CD4-positive, alpha-beta T cell treated with Interleukin-6 at 100 ng/mL for 8 hours (primary cell): ENCODE data around the gene IL20RB.
"Not testable (repeated sequence)": the region's sequence is repeated elsewhere in the genome, so short reads cannot be mapped to it uniquely, and the experiment has no call there.

Experiments used
- DNase-seq: peaks from one replicate; pipeline ENCODE4 v3.0.0-alpha.2; 2020; ENCODE audit warnings: mixed read lengths, low spot score

The IL20RB gene

DNA sequence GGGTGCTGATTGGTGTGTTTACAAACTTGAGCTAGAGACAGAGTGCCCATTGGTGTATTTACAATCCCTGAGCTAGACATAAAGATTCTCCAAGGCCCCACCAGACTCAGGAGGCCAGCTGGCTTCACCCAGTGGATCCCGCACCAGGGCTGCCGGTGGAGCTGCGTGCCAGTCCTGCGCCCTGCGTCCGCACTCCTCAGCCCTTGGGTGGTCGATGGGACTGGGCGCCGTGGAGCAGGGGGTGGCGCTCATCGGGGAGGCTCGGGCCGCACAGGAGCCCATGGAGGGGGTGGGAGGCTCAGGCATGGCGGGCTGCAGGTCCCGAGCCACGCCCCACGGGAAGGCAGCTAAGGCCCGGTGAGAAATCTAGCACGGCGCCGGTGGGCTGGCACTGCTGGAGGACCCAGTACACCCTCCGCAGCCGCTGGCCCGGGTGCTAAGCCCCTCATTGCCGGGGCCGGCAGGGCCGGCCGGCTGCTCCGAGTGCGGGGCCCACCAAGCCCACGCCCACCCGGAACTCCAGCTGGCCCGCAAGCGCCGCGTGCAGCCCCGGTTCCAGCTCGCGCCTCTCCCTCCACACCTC lies 29.7 kb downstream of the IL20RB start:
- not testable (repeated sequence) for DNase-seq

DNA sequence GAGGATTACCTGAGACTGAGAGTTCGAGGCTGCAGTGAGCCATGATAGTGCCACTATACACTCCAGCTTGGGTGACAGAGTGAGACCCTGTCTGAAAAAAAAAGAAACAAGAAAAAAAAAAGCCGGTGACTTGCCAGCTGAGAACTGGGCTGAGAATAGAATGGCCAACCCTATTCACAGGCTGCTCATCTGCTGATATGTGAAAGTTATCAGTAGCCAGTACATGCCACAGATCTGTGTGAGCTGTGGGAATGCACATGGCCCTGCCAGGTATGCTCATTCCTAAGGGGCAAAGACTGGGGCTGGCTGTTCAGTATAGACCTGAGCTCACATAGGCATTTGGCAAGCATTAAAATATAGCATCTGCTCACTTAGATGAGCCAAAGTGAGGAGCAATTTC lies 30.9 kb downstream of the IL20RB start:
- no peak for DNase-seq

DNA sequence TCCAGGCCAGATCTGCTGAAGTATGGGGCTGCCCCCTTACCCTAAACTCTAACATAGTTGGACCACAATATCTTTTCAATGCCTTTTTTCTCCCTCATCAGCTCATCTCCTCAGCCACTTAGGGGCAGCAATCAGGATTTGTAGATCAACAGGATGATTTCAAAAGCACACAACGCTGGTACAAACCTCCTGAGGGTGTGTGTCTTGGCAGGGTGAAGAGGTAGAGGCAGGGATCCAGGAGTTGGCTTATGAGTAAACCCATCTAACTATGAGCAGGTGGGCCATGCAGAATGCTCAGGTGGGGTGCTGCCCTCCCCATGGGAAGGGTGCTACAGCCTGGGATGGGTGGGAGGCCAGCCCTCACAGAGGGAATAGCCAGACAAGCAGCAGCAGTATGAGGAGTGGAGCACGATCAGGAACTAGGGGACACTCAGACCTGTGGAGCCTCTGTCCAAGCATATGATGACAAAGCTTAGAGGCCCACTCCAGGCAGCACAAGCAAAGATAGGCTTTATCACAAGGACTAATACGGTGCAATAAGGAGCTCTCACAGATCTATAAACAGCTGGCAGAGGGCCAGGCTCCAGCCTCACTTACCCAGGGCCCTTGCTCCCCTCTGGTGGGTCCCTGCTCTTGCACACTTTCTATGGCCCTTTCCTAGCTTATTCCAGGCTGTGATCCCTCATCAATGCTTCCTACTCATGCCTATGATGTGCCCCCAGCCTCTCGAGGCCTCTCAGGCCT lies 32.2 kb downstream of the IL20RB start:
- DNase-seq: no peak

DNA sequence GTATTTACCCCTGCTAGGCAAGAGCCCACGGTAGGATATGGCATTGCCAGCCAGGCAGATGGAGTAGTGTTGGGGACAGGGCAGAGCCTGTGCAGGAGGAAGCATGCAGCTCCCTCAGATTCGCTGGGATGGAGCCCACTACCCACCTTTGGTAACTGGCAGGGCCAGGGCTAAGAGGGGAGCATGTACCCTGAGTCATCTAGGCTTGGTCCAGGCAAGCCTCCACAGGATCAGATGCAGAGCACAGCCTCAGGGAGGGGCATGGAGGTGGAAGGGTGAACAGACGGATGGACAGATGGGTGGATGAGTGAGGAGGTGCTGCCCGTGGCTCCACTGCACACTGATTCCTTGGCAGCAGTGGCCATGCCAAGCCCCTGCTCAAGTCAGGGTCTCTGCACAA lies 33.0 kb downstream of the IL20RB start:
- DNase-seq: no peak

DNA sequence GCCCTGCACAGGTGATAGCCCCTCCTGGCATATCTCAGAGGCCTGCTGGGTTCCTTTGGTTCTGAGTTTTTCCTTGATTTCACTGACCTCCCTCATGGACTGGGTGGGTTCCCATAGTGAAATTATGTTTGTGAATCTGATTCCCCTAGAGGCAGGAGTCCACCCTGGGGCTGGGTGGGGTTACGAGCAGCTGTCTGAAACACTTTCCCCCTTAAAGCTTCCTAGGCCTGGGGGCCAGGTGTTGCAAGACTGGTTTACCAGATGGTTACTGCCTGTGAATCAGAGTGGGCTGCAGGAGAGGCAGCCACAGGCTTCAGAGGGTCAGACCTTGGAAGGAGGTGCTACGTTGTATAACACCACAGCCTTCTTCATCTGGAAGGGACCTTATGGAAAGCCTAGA lies 34.3 kb downstream of the IL20RB start:
- no peak for DNase-seq

DNA sequence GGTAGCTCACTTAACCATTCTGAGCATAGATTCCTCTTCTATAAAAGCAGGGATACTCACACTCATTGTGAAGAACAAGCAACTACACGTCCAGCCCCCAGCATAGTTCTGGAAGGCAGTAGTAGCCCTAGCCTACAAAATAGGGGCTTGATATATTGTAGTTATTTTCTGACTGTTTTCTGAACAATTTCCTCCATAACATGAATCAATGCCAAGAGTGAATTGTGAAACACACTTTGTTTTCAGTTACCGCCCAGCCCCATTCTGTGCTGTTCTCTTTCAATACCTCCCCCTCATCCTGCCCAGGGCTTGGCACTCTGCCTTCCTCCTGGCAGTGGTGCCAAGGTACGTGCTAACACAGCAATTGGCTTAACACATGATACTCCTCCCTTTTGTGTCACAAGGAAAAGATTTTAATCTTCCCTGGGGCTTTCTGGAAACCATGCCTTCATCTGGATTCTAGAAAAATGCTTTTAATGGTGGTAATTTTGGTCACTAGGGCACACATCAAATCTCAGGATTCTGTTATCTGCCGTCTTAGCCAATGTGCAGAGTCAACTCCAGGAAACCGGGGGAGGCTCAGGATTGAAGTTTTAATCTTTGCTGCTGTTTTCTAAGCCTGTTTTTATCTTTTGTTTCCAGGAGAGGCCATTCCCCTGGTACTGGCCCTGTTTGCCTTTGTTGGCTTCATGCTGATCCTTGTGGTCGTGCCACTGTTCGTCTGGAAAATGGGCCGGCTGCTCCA lies 37.2 kb downstream of the IL20RB start:
- no peak for DNase-seq

DNA sequence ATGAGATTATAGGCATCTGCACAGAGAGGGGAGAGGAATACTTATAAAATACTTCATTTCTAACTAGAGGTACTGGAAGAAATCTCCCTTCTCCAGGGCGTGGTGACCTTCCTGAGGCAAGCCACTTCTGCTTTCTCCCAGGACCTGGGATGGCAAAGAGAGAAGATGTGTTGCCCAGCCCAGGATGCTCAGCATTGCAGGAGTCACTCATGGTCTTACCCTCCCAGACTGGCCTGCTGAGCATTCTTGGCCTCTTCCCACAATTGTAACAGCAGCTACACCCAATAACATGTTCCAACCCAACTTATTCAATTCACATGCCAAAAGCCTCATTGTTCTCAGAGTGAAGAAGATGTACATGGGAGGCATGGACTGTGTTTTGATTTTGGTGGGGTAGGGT lies 37.9 kb downstream of the IL20RB start:
- no peak for DNase-seq

DNA sequence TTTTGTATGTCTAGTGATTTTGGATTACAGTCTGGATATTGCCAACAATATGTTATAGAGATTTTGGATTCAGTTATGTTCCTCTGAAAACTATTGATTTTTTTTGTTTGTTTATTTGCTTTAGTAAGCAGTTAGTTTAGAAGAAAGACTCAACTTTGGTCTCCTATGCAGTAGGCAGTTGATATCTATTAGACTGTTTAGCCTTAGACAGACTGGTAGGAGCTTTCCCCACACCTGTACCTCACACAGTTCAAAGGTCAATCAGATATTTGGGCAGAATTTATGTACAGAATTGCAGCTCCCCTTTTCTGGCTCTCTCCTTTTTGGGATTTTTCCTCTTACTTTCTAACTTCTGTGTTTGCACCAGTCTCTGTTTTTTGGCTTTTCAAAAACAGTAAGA lies 42.3 kb downstream of the IL20RB start:
- DNase-seq: no peak

DNA sequence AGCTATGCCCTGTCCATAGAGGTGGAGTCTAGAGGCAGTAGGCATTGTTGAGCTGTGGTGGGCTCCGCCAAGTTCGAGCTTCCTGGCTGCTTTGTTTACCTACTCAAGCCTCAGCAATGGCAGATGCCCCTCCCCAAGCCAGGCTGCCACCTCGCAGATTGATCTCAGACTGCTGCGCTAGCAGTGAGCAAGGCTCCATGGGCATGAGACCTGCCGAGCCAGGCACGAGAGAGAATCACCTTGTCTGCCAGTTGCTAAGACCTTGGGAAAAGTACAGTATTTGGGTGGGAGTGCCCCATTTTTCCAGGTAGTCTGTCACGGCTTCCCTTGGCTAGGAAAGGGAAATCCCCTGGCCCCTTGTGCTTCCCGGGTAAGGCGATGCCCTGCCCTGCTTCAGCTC lies 49.6 kb downstream of the IL20RB start:
- DNase-seq: not testable (repeated sequence)

DNA sequence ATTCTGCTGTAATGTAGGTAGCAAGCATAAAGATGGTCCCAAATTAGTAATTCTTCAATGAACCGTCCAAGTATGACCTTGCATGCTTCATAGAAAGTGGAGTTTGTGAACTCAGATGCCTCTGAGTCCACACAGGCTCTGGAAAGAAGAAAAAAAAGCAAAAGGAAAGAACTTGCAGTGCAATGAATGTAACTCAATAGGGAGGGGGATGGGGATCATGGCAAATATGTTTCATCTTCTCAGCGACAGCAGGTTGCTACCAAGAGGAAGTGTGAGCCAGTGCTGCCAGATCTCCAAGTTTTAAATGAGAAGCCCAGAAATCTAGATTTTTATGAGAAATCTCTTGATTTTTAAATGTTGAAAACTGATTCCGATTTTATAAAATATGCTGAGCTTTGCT lies 50.3 kb downstream of the IL20RB start:
- DNase-seq: no peak

DNA sequence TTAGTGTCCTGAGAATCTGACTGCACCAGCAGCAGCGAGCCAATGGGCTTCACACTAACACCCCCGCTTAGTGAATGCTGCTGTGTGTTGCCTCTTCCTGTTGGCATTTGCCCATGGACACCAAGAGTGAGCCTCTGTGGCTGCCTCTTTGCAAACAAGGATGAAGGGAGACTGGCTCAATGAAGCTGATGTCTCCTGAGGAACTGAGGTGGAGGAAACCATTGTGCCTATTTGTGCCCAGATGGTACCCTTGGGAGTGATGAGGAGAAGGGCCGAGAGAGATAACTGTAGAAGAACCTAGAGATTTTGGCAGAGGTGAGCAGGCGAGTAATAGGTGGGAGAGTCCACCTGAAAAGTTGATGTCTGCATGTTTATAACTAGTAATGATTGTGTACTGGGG lies 51.2 kb downstream of the IL20RB start:
- DNase-seq: no peak

DNA sequence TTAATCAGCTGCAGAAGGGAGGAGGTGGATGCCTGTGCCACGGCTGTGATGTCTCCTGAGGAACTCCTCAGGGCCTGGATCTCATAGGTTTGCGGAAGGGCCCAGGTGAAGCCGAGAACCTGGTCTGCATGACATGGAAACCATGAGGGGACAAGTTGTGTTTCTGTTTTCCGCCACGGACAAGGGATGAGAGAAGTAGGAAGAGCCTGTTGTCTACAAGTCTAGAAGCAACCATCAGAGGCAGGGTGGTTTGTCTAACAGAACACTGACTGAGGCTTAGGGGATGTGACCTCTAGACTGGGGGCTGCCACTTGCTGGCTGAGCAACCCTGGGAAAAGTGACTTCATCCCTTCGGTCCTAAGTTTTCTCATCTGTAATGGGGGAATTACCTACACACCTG lies 52.4 kb downstream of the IL20RB start:
- DNase-seq: no peak

DNA sequence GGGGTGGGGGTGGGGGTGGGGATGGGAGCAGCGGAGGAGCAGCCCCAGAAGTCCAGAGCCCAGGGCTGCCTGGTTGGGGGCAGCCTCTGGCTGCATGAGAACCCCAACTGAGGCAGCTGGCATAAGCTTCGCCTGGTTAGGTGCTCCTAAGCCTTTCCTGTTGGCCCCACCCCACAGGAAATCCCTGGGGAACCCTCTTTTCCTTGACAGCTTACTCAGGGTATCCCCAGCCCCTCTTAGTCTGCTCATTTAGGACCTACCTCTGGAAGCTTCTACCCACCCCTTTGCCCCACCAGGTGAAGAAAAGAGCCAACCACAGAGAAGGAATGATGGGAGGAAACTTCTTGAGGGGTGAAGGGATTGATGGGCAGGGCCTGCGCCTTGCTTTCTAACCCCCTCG lies 53.4 kb downstream of the IL20RB start:
- DNase-seq: no peak

DNA sequence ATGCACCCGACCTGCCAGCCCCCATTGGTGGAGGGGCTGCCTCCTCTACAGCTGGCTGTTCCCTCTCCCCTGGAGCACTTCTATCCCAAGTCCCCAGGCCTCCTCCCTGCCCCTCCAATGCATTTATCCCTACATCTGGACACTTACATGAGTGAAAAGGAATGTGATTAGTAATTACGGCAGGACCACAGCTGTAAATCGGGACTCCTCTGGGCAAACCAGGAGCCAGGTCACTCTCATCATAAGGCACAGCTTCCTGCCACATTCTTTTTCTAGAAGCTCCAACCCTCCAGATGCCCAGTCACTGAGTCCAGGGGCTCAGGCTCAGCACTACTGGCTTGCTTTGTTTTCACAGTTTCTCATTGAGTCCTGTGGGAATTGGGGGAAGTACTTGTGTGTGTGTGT lies 54.3 kb downstream of the IL20RB start:
- no peak for DNase-seq

DNA sequence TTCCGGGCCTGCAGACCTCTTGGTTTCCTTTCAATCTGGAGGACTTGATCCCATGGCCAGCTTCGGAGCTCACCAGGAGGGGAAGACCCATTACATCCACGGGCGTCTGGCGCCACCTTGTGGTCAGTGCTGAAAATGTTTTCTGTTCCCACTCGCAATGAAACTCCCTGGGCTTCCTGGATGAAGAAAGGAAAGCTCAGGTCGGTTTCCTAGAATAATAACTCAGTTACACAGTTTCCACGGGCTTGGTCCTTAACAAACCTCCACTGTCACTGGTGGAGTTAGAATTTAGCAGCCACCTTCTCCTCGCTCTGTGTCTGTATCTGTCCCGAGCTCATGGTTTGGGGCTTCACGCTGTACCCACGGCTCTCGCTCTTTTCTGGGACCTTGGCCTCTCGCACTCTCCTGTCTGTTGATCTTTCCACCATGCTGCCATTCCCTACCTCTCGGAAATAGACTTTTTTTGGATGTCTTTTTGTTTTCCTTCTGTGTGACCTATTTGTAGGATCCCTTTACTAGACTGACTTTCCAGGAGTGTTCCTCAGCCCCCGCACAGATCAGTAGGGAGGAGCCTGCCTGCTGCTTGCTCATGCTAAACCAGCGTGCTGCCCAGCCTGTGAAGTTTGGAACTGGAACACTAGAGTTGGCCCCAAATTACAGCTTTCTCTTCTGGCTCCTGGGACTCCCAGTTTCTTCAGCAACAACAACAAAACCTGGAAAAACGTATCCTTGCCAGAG lies 56.3 kb downstream of the IL20RB start:
- DNase-seq: peak; percentile 78

DNA sequence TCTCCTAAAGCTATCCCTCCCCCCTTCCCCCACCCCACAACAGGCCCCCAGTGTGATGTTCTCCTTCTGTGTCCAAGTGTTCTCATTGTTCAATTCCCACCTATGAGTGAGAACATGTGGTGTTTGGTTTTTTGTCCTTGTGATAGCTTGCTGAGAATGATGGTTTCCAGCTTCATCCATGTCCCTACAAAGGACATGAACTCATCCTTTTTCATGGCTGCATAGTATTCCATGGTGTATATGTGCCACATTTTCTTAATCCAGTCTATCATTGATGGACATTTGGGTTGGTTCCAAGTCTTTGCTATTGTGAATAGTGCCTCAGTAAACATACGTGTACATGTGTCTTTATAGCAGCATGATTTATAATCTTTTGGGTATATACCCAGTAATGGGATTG lies 59.5 kb downstream of the IL20RB start:
- DNase-seq: not testable (repeated sequence)

DNA sequence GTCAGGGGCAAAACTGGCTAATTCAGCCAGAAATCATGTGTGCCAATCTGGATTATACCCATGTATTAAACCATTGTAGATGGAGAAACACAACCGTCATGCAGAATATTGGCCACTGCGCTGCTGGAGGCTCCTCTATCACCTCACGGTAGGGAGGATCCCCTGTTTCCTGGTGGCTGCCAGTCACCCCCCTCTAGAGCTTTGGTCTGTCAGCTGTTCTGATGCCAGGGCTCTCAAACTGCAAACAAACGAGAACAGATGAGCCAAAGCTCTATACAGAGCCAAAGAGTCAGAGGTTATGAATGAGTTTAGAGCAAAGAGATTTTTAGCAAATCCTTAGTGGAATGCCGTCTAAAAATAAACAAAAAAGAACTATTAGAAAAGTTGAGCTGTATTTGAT lies 62.5 kb downstream of the IL20RB start:
- no peak for DNase-seq

DNA sequence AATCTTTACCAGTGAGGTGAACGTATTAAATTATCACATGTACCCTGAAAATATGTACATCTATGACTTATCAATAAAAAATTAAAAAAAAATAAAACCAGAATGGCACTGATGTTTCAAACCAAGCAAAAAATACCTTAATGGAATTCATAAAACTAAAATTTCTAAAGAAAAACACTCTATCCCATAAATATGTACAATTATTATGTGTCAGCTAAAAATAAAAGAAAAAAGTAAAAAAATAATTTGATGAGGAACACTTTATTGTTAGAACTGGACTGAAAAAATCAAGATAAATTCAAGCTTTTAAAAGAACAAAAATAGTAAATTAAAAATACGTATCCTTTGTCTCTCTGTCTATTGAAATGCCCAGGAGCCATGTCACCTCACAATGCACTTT lies 63.1 kb downstream of the IL20RB start:
- DNase-seq: no peak

DNA sequence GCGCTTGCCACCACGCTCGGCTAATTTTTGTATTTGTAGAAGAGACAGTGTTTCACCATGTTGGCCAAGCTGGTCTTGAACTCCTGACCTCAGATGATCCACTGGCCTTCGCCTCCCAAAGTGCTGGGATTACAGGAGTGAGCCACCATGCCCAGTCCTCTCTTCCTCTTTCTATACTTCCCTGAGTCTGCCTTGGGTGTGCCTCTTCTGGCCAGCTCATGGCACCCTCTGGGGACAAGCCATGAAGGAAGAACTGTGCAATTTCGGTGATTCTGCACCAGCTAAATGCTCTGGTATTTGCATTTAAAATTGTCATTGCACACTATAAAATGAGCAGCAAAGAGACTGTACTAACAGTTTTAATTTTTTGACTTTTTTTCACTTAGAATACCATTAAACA lies 66.6 kb downstream of the IL20RB start:
- DNase-seq: no peak

DNA sequence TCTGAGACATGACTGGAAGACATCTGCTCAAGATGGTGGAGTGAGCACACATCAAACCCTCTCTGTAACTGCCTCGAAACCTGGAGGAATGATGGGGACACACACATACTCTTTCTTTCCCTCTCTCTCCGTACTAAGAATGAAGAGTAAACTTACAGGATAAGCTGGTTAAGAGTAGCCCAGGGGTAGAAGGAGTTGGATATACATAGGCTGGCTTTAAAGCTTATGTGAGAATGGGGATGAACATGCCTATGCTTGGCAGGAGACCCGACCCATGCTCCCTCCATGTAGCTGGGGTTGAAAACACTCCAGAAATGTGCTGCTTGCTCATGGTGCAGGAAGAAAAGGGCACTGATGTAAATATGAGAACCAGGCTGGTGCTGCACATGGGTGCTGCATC lies 68.9 kb downstream of the IL20RB start:
- DNase-seq: no peak

DNA sequence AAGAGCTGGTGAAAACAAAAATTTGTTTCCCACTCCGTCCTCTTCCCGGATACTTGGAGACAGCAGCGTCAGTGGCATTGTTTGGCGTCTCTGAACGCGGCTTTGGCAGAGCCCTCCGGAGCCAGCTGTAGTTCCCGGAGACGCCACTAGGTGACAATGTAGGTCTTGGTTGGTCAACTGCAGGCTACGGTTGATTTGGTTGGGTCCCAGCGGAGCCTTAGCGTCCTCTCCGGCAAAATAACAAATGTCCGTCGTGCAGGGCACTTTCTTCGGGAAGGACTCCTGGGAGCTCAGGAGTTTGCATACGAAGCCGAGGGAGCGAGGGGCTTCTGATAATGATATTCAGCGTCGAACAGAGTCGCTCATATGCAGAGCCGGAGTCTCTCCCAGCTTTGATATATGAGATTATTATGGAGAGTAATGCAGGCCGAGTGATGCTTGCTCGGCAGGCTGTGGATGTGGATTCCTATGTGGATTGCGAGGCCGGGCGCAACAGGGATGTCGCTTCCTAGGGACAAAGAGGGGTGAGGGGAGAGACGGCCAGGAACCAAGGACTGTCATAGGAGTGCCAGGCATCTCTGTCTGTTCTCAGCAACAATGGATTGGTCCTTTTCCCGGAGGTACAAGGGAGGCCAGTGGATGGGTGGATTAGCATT lies 74.8 kb downstream of the IL20RB start:
- DNase-seq: peak; percentile 60

DNA sequence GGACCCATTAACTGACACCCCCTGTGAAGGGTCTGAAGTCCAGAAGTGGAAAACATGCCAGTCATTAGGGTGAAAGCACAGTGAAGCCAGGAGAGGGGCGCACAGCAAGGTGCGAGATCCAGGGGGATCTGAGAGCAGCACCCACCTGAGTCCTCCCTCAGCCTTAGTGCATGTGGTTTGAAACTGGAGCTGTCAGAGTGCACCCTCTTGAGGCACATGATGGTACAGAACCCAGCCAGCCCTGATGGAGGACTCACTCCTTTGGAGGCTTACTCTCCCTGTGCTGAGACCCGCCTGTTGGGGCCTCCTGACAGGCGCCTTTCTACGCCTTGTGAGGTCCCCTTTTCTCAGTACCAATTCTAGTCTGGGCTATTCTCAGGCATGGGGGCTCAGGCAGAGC lies 77.8 kb downstream of the IL20RB start:
- no peak for DNase-seq
